Measurements from ENCODE around the gene LFNG.

The LFNG gene

GRCh38 chr7:2492038-2492437, 27.5 kb upstream of the LFNG start:
- no peaks in the 10 kb centered on the region for H3K9me3 ChIP-seq (replicated peaks in 1 of 2; ENCODE audit: control insufficient read depth in 2 of 2, insufficient read depth in 1 of 2, low read depth in 1 of 2, low read length in 2 of 2)
- no peak overlapping the region for H3K4me3 ChIP-seq (ENCODE audit: low read length in 2 of 2)
- no peak overlapping the region for H2AK5ac ChIP-seq (ENCODE audit: low read depth, low read length)
- no peak overlapping the region for H3K18ac ChIP-seq (ENCODE audit: low read length)
- H3K14ac ChIP-seq (ENCODE audit: low read length) = no peak overlapping the region
- no peak overlapping the region for H4K8ac ChIP-seq (ENCODE audit: low read depth, low read length)
- peaks cover 35 to 36% of the 10 kb centered on the region in 2 donors for H3K4me1 ChIP-seq (ENCODE audit: control insufficient read depth in 2 of 2, insufficient read depth in 1 of 2, low read depth in 1 of 2, low read length in 2 of 2)
- peaks cover 1% of the 10 kb centered on the region for H3K79me1 ChIP-seq (ENCODE audit: low read depth, low read length)
- H4K91ac ChIP-seq (ENCODE audit: low read depth, low read length, poor library complexity) = peak overlapping the region; percentile 72
- H3K27me3 ChIP-seq (ENCODE audit: control insufficient read depth in 3 of 3, insufficient read depth in 3 of 3, low read depth in 1 of 3, low read length in 3 of 3) = no peaks in the 10 kb centered on the region
- no peak overlapping the region for H3K4me2 ChIP-seq (ENCODE audit: insufficient read depth, low read length, poor library complexity, severe bottlenecking)
- no peak overlapping the region for H2AFZ ChIP-seq (ENCODE audit: low read length)
- no peak overlapping the region for H3K23ac ChIP-seq (ENCODE audit: low read depth, low read length, poor library complexity)
- no peak overlapping the region for H2BK5ac ChIP-seq (ENCODE audit: low read length)
- DNase-seq (ENCODE audit: low spot score) = no peak
- no CpG with 5 or more reads among the region's 2 CpGs for WGBS, 2 donors (ENCODE audit: extremely low coverage in 2 of 2, insufficient read length in 2 of 2, insufficient replicate concordance in 1 of 2)
- H3K9ac ChIP-seq (ENCODE audit: low read depth, low read length, poor library complexity) = no peak overlapping the region
- no peak overlapping the region for H2BK15ac ChIP-seq (ENCODE audit: low read length)
- H2BK12ac ChIP-seq (ENCODE audit: low read length) = no peak overlapping the region
- H3K4ac ChIP-seq (ENCODE audit: low read length) = no peak overlapping the region
- no peaks in the 10 kb centered on the region for H3K36me3 ChIP-seq (replicated peaks in 1 of 2; ENCODE audit: control insufficient read depth in 2 of 2, insufficient read depth in 2 of 2, low read length in 2 of 2)
- no peak overlapping the region for H3K27ac ChIP-seq (replicated peaks; ENCODE audit: low read length)
- H2BK120ac ChIP-seq (ENCODE audit: low read depth, low read length) = no peak overlapping the region

DNA sequence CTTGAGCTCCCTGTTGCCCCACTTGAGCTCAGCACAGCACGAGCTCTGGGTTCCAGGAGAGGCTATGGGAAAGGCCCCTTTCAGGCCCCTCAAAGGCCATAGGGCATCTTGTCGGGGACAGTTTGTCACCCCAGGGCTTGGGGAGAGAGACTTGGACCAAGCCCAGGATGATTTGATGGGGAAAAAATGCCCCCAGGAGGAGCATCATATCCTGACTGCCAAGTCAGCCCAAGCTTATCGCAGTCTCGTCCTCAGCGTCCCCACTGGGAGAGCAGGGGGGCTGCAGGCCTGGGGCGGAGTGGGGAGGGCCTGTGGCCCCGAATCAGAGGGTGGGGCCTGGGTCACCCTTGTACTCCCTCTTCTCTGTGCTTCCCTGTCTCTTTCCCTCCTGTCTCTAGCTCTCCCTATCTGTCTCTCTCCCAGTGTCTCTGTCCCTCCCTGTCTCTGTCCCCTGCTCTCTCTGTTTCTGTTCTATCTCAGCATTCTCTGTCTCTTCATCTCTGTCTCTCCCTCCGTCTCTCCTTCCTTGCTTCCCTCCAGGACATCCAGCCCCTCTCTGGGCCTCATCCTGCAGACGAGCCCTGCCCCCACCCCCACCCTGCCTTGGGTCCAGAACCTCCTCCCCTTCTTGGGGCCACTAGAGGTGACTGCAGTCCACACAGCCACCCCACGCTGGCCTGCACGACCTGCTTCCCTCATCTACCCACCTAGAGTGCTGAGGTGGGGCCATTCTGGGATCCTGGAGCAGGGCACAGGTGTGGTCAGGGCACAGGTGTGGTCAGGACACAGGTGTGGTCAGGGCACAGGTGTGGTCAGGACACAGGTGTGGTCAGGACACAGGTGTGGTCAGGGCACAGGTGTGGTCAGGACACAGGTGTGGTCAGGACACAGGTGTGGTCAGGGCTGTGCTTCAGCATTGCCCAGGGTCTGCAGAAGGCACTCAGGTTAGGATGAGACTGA, 26.1 kb upstream of the LFNG start:
- Histone ChIP-seq H3K4me3 (ENCODE audit: low read length in 2 of 2) (no peak overlapping the region), H3K27ac (replicated peaks; ENCODE audit: low read length) (no peak overlapping the region), H2BK15ac (ENCODE audit: low read length) (peak overlapping the region; percentile 95), H3K27me3 (ENCODE audit: control insufficient read depth in 3 of 3, insufficient read depth in 3 of 3, low read depth in 1 of 3, low read length in 3 of 3) (no peaks in the 10 kb centered on the region), H3K18ac (ENCODE audit: low read length) (peak overlapping the region; percentile 97), H3K23ac (ENCODE audit: low read depth, low read length, poor library complexity) (peak overlapping the region; percentile 1), H3K4me2 (ENCODE audit: insufficient read depth, low read length, poor library complexity, severe bottlenecking) (no peak overlapping the region), H3K36me3 (replicated peaks in 1 of 2; ENCODE audit: control insufficient read depth in 2 of 2, insufficient read depth in 2 of 2, low read length in 2 of 2) (no peaks in the 10 kb centered on the region), H3K9ac (ENCODE audit: low read depth, low read length, poor library complexity) (peak overlapping the region; percentile 39), H2AK5ac (ENCODE audit: low read depth, low read length) (peak overlapping the region; percentile 100), H2BK120ac (ENCODE audit: low read depth, low read length) (peak overlapping the region; percentile 98), H3K14ac (ENCODE audit: low read length) (peak overlapping the region; percentile 59), H2BK5ac (ENCODE audit: low read length) (peak overlapping the region; percentile 96), H2AFZ (ENCODE audit: low read length) (no peak overlapping the region), H4K91ac (ENCODE audit: low read depth, low read length, poor library complexity) (no peak overlapping the region), H4K8ac (ENCODE audit: low read depth, low read length) (no peak overlapping the region), H2BK12ac (ENCODE audit: low read length) (peak overlapping the region; percentile 93), H3K4me1 (ENCODE audit: control insufficient read depth in 2 of 2, insufficient read depth in 1 of 2, low read depth in 1 of 2, low read length in 2 of 2) (peaks cover 42 to 47% of the 10 kb centered on the region in 2 donors), H3K9me3 (replicated peaks in 1 of 2; ENCODE audit: control insufficient read depth in 2 of 2, insufficient read depth in 1 of 2, low read depth in 1 of 2, low read length in 2 of 2) (no peaks in the 10 kb centered on the region), H3K4ac (ENCODE audit: low read length) (peak overlapping the region; percentile 71), H3K79me1 (ENCODE audit: low read depth, low read length) (peaks cover 1% of the 10 kb centered on the region)
- DNase-seq (ENCODE audit: low spot score) = no peak
- WGBS, 2 donors (ENCODE audit: extremely low coverage in 2 of 2, insufficient read length in 2 of 2, insufficient replicate concordance in 1 of 2) = no CpG with 5 or more reads among the region's 11 CpGs

DNA sequence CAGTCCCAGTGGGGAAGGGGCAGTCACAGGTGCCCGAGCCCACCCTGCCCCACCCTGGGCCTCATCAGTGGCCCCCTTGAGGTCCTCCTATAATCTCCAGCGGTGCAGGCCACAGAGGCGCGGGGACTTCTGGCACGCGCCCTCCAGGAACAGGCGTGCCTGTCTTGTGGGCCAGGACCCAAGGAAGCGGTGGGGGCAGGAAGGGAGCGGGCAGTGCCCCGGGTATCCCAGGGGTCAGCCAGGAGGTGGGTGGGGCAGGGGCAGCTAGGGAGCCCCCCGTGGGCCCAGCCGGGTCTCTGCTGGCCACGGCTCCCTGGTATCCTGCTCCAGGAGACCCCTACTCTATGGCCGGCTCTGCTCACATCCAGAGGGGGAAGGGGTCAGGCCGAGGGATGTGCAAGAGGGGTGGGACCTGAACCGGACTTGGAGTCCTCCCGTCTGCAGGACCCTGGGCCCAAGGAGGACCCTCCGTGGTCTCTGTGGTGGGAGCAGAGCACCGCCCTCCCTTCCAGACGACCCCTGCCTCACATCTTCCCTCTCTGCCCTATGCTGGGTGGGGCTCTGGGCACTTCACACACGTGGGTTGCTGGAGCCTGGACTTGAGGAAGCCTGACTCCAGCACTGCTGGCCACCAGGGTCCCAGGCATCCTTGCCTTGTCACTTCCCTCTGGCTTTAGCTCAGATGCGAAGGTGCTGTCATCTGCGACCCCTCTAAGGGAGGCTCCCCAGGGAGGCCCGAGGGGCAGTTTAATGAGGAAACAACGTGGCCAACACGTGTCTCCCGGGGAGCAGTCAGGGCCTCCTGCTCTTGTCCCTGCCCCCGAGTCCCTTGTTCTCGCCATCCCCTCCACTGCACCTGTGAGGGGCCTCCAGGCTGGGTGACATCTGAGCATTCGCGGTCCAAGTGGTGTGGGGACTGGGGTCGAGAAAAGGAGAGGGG, 25.1 kb upstream of the LFNG start:
- Histone ChIP-seq H3K18ac (ENCODE audit: low read length) (peak overlapping the region; percentile 97), H3K4me1 (ENCODE audit: control insufficient read depth in 2 of 2, insufficient read depth in 1 of 2, low read depth in 1 of 2, low read length in 2 of 2) (peaks cover 48% of the 10 kb centered on the region in 2 donors), H3K4me3 (ENCODE audit: low read length in 2 of 2) (no peak overlapping the region), H2BK120ac (ENCODE audit: low read depth, low read length) (peak overlapping the region; percentile 97), H3K4ac (ENCODE audit: low read length) (peak overlapping the region; percentile 89), H3K14ac (ENCODE audit: low read length) (peak overlapping the region; percentile 14), H2BK12ac (ENCODE audit: low read length) (peak overlapping the region; percentile 96), H3K4me2 (ENCODE audit: insufficient read depth, low read length, poor library complexity, severe bottlenecking) (no peak overlapping the region), H3K9ac (ENCODE audit: low read depth, low read length, poor library complexity) (no peak overlapping the region), H2AFZ (ENCODE audit: low read length) (no peak overlapping the region), H3K79me1 (ENCODE audit: low read depth, low read length) (peaks cover 6% of the 10 kb centered on the region), H3K9me3 (replicated peaks in 1 of 2; ENCODE audit: control insufficient read depth in 2 of 2, insufficient read depth in 1 of 2, low read depth in 1 of 2, low read length in 2 of 2) (no peaks in the 10 kb centered on the region), H2BK5ac (ENCODE audit: low read length) (peak overlapping the region; percentile 96), H3K27ac (replicated peaks; ENCODE audit: low read length) (peak overlapping the region; percentile 19), H2AK5ac (ENCODE audit: low read depth, low read length) (peak overlapping the region; percentile 100), H4K91ac (ENCODE audit: low read depth, low read length, poor library complexity) (peak overlapping the region; percentile 34), H3K23ac (ENCODE audit: low read depth, low read length, poor library complexity) (peak overlapping the region; percentile 16), H3K36me3 (replicated peaks in 1 of 2; ENCODE audit: control insufficient read depth in 2 of 2, insufficient read depth in 2 of 2, low read length in 2 of 2) (no peaks in the 10 kb centered on the region), H3K27me3 (ENCODE audit: control insufficient read depth in 3 of 3, insufficient read depth in 3 of 3, low read depth in 1 of 3, low read length in 3 of 3) (no peaks in the 10 kb centered on the region), H2BK15ac (ENCODE audit: low read length) (peak overlapping the region; percentile 95), H4K8ac (ENCODE audit: low read depth, low read length) (no peak overlapping the region)
- no CpG with 5 or more reads among the region's 32 CpGs for WGBS, 2 donors (ENCODE audit: extremely low coverage in 2 of 2, insufficient read length in 2 of 2, insufficient replicate concordance in 1 of 2)
- no peak for DNase-seq (ENCODE audit: low spot score)
